Endothelial cell of umbilical vein (primary cell): ENCODE measurements around the gene FBXO38. TPM values are rescaled to one million over a fixed set of nuclear protein-coding genes. Genes with fewer than 3 reads are reported as not detected.
A peak's percentile ranks its signal among the peaks of the same experiment; 100 is the strongest.

Source experiments
- Bru-seq: library from RNA; stranded (reverse); fragments of 400-500 nt; gene quantifications from one replicate; lab custom pipeline; 2021; lab: Mats Ljungman, UMichigan
- BruChase-seq, 2 experiments: library from RNA; stranded (reverse); fragments of 400-500 nt; gene quantifications; one replicate each; lab custom pipeline; 2021; lab: Mats Ljungman, UMichigan
- BruUV-seq: library from RNA; stranded (reverse); fragments of 400-500 nt; replicated peaks from 2 replicates; lab custom pipeline; 2021; lab: Mats Ljungman, UMichigan
- CTCF ChIA-PET: fragments of 300-600, 350-600 bp; sonication (Branson Sonifier 250); formaldehyde crosslinking; loops from one replicate; lab custom pipeline; 2021; ENCODE audit warnings: antibody characterized with exemption, inconsistent platforms; lab: Charles Lee
- POLR2A ChIA-PET: fragments of 300-600, 350-600 bp; sonication (Branson Sonifier 250); formaldehyde crosslinking; loops from one replicate; lab custom pipeline; 2021; ENCODE audit warnings: antibody characterized with exemption, inconsistent platforms; lab: Charles Lee
- DNase-seq: peaks from one replicate; pipeline ENCODE4 v3.0.0-alpha.2; 2011; ENCODE audit warnings: low read depth, low spot score
- FAIRE-seq: peaks from 2 replicates; lab custom pipeline; 2011; peaks lifted over from hg19 to GRCh38; lab: Jason Lieb, UNC
- H2AFZ ChIP-seq: 2 replicates; pipeline ENCODE4 v1.6.0; 2012; ENCODE audit warnings: low read depth, low read length, control low read depth, inconsistent platforms
- H3K27ac ChIP-seq: 2 replicates; pipeline ENCODE4 v1.5.1; 2011; ENCODE audit warnings: low read depth, mild to moderate bottlenecking, control low read depth, low read length, moderate library complexity; ENCODE audit not compliant: insufficient read depth
- H3K27me3 ChIP-seq, 2 experiments: 2 replicates each; pipeline versions ENCODE4 v1.6.0 to v1.6.1; 2011; ENCODE audit warnings: low read length in 2 of 2, mixed read lengths in 1 of 2; ENCODE audit not compliant: control insufficient read depth in 2 of 2, insufficient read depth in 2 of 2
- H3K36me3 ChIP-seq, 2 experiments: 2 replicates in 1 of 2; 3 replicates in 1 of 2; pipeline ENCODE4 v1.5.1; 2011; ENCODE audit warnings: low read length in 2 of 2, mild to moderate bottlenecking in 1 of 2, moderate library complexity in 1 of 2; ENCODE audit not compliant: control insufficient read depth in 2 of 2, insufficient read depth in 2 of 2; ENCODE audit errors: extremely low read depth in 1 of 2
- H3K4me1 ChIP-seq: 3 replicates; pipeline ENCODE4 v1.5.1; 2011; ENCODE audit warnings: mild to moderate bottlenecking, low read length; ENCODE audit not compliant: control insufficient read depth, insufficient read depth; ENCODE audit errors: extremely low read depth
- H3K4me2 ChIP-seq: 2 replicates; pipeline ENCODE4 v1.6.1; 2011; ENCODE audit warnings: low read length, control low read depth, mixed read lengths; ENCODE audit not compliant: insufficient read depth
- H3K4me3 ChIP-seq, 3 experiments: fragments of 200-600 bp in 1 of 3; sonication (generic), shearing (Covaris generic) in 1 of 3; replicated peaks in 1 of 3; 2 replicates each; pipeline ENCODE4 v1.5.1; 2011 to 2016; ENCODE audit warnings: control low read depth in 3 of 3, low read length in 3 of 3, mild to moderate bottlenecking in 2 of 3, inconsistent platforms in 1 of 3, low read depth in 1 of 3, moderate library complexity in 1 of 3; ENCODE audit not compliant: insufficient read depth in 1 of 3
- H3K79me2 ChIP-seq: 2 replicates; pipeline ENCODE4 v1.6.0; 2012; ENCODE audit warnings: low read length, inconsistent platforms; ENCODE audit not compliant: control insufficient read depth, insufficient read depth
- H3K9ac ChIP-seq: replicated peaks from 2 replicates; pipeline ENCODE3; 2011; ENCODE audit warnings: low read length, control low read depth; ENCODE audit not compliant: insufficient read depth; ENCODE audit errors: extremely low read depth
- H3K9me1 ChIP-seq: replicated peaks from 3 replicates; pipeline ENCODE4 v1.6.0; 2011; ENCODE audit warnings: mild to moderate bottlenecking, low read length; ENCODE audit not compliant: control insufficient read depth, insufficient read depth; ENCODE audit errors: extremely low read depth
- H3K9me3 ChIP-seq: replicated peaks from 2 replicates; pipeline ENCODE4 v1.5.1; 2012; ENCODE audit warnings: low read length, inconsistent platforms; ENCODE audit not compliant: control insufficient read depth, insufficient read depth
- H4K20me1 ChIP-seq: replicated peaks from 2 replicates; pipeline ENCODE3; 2011; ENCODE audit warnings: mild to moderate bottlenecking, low read length; ENCODE audit not compliant: control insufficient read depth, insufficient read depth; ENCODE audit errors: extremely low read depth
- JUN ChIP-seq: IDR thresholded peaks from 2 replicates; pipeline ENCODE4 v1.6.1; 2011; ENCODE audit warnings: borderline replicate concordance, low read depth; ENCODE audit not compliant: insufficient read length, insufficient read depth
- MYC ChIP-seq: IDR thresholded peaks from one replicate; pipeline ENCODE4 v1.6.1; 2011; ENCODE audit warnings: mild to moderate bottlenecking, low read depth, low read length
- POLR2A ChIP-seq: IDR thresholded peaks from 2 replicates; pipeline ENCODE4 v1.6.1; 2012; ENCODE audit warnings: low read depth, mild to moderate bottlenecking, control low read depth, low read length
- POLR2AphosphoS5 ChIP-seq: IDR thresholded peaks from 2 replicates; pipeline ENCODE4 v1.6.1; 2012; ENCODE audit warnings: low read depth, mild to moderate bottlenecking, control low read depth, low read length, moderate library complexity; ENCODE audit not compliant: insufficient read depth
- dilution Hi-C: fragments of 300-500 bp; cut with MboI; formaldehyde crosslinking; loops from one replicate; pipeline ENCODE4 v1.15.0; 2019; ENCODE audit warnings: low sequenced_read_pairs; ENCODE audit not compliant: extremely low pct_ligation_motif_present
- intact Hi-C: fragments of 100-400 bp; cut with micrococcal nuclease; formaldehyde crosslinking; loops from one replicate; pipeline ENCODE4 v1.10.0; 2022
- long read RNA-seq: library from polyadenylated mRNA; stranded (forward); transcript quantifications from one replicate; pipeline ENCODE4 v2.0.0, GENCODE V29; 2021
- polyA minus RNA-seq, 3 experiments: library from RNA; depleted of rRNA, polyadenylated mRNA; stranded (reverse); fragments of >200 nt; gene quantifications; 1 replicate in 1 of 3; 2 replicates in 2 of 3; pipeline ENCODE4 v1.2.3, GENCODE V29; 2011
- polyA plus RNA-seq, 4 experiments: library from polyadenylated mRNA; depleted of rRNA in 3 of 4; stranded (reverse) in 3 of 4; unstranded in 1 of 4; fragments of >200 nt; gene quantifications; 2 replicates each; pipeline versions ENCODE4 v1.2.1 to v1.2.3, GENCODE V29; 2011 to 2012; ENCODE audit warnings: missing spikeins in 1 of 4
- total RNA-seq: library from RNA; stranded (reverse); gene quantifications from 2 replicates; pipeline ENCODE4 v1.2.3, GENCODE V29; 2021
- TF ChIP-seq, protein P1 (sequence below), 2 donors: IDR thresholded peaks; 1 replicate in 1 of 2; 2 replicates in 1 of 2; pipeline ENCODE4 v1.5.1; 2011; ENCODE audit warnings: low read length in 2 of 2, mild to moderate bottlenecking in 2 of 2, moderate library complexity in 2 of 2, control low read depth in 1 of 2, inconsistent platforms in 1 of 2, low read depth in 1 of 2; ENCODE audit not compliant: insufficient read depth in 1 of 2; ENCODE audit errors: extremely low read depth in 1 of 2
- TF ChIP-seq, protein P2 (sequence below): IDR thresholded peaks from 2 replicates; pipeline ENCODE4 v1.6.1; 2011; ENCODE audit not compliant: insufficient read depth, insufficient read length

Gene FBXO38, protein sequence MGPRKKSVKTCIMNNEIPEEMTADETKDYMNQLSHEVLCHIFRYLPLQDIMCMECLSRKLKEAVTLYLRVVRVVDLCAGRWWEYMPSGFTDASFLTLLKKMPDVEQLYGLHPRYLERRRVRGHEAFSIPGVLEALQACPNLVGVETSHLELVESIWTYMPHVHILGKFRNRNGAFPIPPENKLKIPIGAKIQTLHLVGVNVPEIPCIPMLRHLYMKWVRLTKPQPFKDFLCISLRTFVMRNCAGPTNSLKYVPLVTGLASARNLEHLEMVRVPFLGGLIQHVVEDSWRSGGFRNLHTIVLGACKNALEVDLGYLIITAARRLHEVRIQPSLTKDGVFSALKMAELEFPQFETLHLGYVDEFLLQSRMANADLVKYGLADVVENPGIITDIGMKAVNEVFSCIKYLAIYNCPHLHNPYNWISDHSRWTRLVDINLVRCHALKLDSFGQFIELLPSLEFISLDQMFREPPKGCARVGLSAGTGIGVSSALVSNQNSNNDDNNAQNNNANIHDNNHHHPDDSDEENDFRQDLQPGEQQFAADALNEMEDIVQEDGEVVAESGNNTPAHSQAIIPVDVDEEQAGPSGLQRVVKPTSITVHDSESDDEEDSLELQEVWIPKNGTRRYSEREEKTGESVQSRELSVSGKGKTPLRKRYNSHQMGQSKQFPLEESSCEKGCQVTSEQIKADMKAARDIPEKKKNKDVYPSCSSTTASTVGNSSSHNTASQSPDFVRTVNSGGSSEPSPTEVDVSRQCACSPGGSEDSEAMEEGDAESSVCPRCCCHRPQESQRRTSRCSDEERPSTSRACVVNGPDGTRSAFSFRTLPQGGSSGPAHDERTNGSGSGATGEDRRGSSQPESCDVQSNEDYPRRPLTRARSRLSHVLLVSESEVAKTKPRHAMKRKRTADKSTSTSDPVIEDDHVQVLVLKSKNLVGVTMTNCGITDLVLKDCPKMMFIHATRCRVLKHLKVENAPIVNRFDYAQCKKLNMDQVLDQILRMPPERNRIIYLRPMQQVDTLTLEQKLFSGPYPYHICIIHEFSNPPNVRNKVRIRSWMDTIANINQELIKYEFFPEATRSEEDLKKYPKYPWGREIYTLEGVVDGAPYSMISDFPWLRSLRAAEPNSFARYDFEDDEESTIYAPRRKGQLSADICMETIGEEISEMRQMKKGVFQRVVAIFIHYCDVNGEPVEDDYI
- total RNA-seq (52.9 and 65.6 TPM in 2 replicates), polyA plus RNA-seq (15.0 and 18.6 TPM in 2 replicates), polyA minus RNA-seq (107 and 138 TPM in 2 replicates), Bru-seq, nascent RNA (percentile 91 among the genes with signal in this experiment), BruChase-seq, experiment 1, labeled RNA remaining after a 6-hour chase (percentile 73 among the genes with signal in this experiment), BruChase-seq, experiment 2, labeled RNA remaining after a 2-hour chase (percentile 79 among the genes with signal in this experiment)
- polyA plus RNA-seq (2011; cell fraction: cytosol; rRNA removed): 14.5 and 14.9 TPM in 2 replicates
- polyA plus RNA-seq (2011; cell fraction: nucleus; rRNA removed): 75.0 and 98.8 TPM in 2 replicates
- polyA plus RNA-seq (2012): 25.1 and 40.5 TPM in 2 replicates
- polyA minus RNA-seq (2011; cell fraction: cytosol; rRNA and poly(A)+ RNA removed): 24.2 TPM
- polyA minus RNA-seq (2011; cell fraction: nucleus; rRNA and poly(A)+ RNA removed): 245 and 336 TPM in 2 replicates
- long read RNA-seq, full-length matches to known transcripts: 24 of 33 reads
- long read RNA-seq, partial matches to known transcripts: 7 of 33 reads
- long read RNA-seq, other reads (novel, unspliced or antisense): 2 of 33 reads

DNA sequence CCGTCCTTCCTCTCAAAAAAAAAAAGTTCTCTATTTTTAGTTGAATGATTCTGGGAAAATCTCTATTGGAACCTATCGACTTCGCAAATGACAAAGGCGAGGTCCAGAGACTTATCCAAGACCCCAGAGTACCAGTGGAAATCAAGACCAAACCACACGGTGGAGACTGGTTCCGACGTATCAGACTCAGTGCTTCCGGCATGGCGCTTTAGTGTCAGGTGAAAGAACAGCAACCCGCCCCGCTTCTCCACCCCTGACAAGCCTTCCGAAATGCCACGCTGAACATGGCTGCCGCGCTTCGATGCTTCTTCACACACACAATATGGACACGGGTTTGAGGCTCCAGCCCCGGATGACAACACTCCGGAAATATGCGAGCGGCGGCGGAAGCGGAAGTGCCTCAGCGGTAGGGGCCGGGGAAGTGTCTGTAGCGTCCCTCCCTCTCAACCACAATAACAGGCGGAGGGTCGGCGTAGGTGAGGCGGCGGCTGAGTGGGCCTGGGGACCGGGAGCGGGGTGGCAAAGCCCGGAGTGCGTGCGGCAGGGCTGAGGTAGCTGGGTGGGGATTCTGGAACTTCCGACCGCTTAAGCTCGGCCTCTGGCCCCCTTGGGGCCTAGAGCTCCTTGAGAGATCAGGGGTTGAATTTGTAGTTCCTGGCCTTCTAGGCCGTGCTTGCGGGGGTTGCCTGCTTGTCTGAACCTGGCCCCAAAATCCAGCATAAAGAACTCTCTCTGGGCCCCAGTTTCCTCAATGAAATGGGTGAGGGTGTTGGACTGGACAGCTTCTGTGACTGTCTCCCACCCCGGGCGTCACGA, at the start of gene FBXO38:
TSS of gene FBXO38 (plus strand) at position 395 of the 816 bp plus-strand sequence. CDS start 10,819 bp downstream, outside the sequence.
- ChIA-PET CTCF (interaction anchor here (1.0 to 1.5 kb wide), 4 partner anchors 9 to 17 kb away, joined by 5 to 9 read pairs (median 5); no protein-coding TSS in a partner anchor), POLR2A (interaction anchor here (1.0 kb wide), 1 partner anchor 18 kb away, joined by 6 read pairs; no protein-coding TSS in a partner anchor)
- peak within 1 kb of the TSS; percentile 99 for H3K9ac ChIP-seq
- no peaks in the 10 kb centered on the region for H4K20me1 ChIP-seq
- peaks cover 35% of the 10 kb centered on the region for H3K79me2 ChIP-seq
- H3K4me3 ChIP-seq: peak within 1 kb of the TSS; percentile 66 to 97 (median 69)
- H3K27me3 ChIP-seq: no peaks in the 10 kb centered on the region
- BruUV-seq: no TSS peak
- peak within 1 kb of the TSS; percentile 97 for H3K27ac ChIP-seq
- DNase-seq (peak; percentile 97), FAIRE-seq (peak; percentile 90)
- intact Hi-C loops: loop anchor here (1.0 to 10.0 kb wide), 8 partner anchors 18 to 899 kb away; partner anchors contain the start of genes DPYSL3 and SH3TC2
- H3K9me1 ChIP-seq: no peaks in the 10 kb centered on the region
- H3K36me3 ChIP-seq: no peaks in the 10 kb centered on the region
- peaks cover 58% of the 10 kb centered on the region for H3K4me1 ChIP-seq
- peak within 1 kb of the TSS; percentile 99 for H3K4me2 ChIP-seq
- H3K9me3 ChIP-seq: no peaks in the 10 kb centered on the region
- H2AFZ ChIP-seq: peak within 1 kb of the TSS; percentile 90
- dilution Hi-C loops: no loop called here
- TF ChIP-seq POLR2AphosphoS5: peak; percentile 95
- no peak for TF ChIP-seq MYC
- TF ChIP-seq, protein P1, sequence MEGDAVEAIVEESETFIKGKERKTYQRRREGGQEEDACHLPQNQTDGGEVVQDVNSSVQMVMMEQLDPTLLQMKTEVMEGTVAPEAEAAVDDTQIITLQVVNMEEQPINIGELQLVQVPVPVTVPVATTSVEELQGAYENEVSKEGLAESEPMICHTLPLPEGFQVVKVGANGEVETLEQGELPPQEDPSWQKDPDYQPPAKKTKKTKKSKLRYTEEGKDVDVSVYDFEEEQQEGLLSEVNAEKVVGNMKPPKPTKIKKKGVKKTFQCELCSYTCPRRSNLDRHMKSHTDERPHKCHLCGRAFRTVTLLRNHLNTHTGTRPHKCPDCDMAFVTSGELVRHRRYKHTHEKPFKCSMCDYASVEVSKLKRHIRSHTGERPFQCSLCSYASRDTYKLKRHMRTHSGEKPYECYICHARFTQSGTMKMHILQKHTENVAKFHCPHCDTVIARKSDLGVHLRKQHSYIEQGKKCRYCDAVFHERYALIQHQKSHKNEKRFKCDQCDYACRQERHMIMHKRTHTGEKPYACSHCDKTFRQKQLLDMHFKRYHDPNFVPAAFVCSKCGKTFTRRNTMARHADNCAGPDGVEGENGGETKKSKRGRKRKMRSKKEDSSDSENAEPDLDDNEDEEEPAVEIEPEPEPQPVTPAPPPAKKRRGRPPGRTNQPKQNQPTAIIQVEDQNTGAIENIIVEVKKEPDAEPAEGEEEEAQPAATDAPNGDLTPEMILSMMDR (IDR thresholded peaks at IDR 0.05; ENCODE audit: extremely low read depth in 1 of 2, insufficient read depth in 1 of 2, low read depth in 1 of 2, low read length in 2 of 2): no peak
- TF ChIP-seq, protein P2, sequence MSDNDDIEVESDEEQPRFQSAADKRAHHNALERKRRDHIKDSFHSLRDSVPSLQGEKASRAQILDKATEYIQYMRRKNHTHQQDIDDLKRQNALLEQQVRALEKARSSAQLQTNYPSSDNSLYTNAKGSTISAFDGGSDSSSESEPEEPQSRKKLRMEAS: peak; percentile 49
- peak; percentile 79 for TF ChIP-seq POLR2A
- peak; percentile 46 for TF ChIP-seq JUN
